EL (cell line): ENCODE data around the gene TMSB10.
"Not testable (repeated sequence)": the region's sequence is repeated elsewhere in the genome, so short reads cannot be mapped to it uniquely, and the experiment has no call there.

Source experiments
- DNase-seq: peaks from one replicate; pipeline ENCODE4 v3.0.0-alpha.2; 2016

The TMSB10 gene

GRCh38 chr2:84940088-84940470 lies 34.6 kb downstream of the TMSB10 start:
- no peak for DNase-seq

GRCh38 chr2:84940831-84941412 lies 35.5 kb downstream of the TMSB10 start:
- DNase-seq, result no peak

GRCh38 chr2:84942166-84942565 lies 36.7 kb downstream of the TMSB10 start:
- DNase-seq, result no peak

GRCh38 chr2:84942964-84943421 lies 37.5 kb downstream of the TMSB10 start:
- DNase-seq, result no peak

GRCh38 chr2:84944295-84944909 lies 38.9 kb downstream of the TMSB10 start:
- no peak for DNase-seq

- not testable (repeated sequence) for DNase-seq
Measured at GRCh38 chr2:84945838-84946203, 40.4 kb downstream of the TMSB10 start.

- peak; percentile 92 for DNase-seq
Measured at GRCh38 chr2:84946204-84947009, 41.0 kb downstream of the TMSB10 start.

- no peak for DNase-seq
Measured at GRCh38 chr2:84947010-84947593, 41.6 kb downstream of the TMSB10 start.

GRCh38 chr2:84953535-84953934 lies 48.1 kb downstream of the TMSB10 start:
- DNase-seq, result no peak

- no peak for DNase-seq
Measured at GRCh38 chr2:84954329-84954728, 48.9 kb downstream of the TMSB10 start.
